ENCODE data around the gene CST5. TPM values are rescaled to one million over a fixed set of nuclear protein-coding genes. Genes with fewer than 3 reads are reported as not detected.

Gene CST5
- polyA plus RNA-seq, 3 donors = not detected

DNA sequence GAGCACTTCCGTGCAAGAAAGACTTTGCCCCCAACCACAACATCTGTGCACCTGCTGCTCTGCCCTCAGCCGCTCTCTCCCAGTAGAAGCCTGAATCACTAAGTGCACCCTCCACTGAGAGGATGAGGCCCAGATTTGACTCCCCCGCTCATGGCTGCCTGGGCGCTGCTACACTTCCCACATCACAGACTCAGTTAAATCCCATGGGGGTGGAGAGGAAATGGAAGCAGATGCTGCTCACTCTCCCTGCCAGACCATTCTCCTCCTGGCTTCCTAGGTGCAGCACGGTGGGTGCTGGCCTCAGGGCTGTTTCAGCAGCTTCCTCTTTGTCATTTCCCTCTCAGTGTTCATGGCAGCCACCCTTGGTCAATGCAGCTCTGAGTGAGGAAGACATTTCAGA is 4.8 kb downstream of the CST5 start:
- Mint-ChIP-seq H3K36me3 (no peaks in the 10 kb centered on the region), H3K4me1 (no peaks in the 10 kb centered on the region), H3K27ac (peak overlapping the region in 1 of 7 donors; percentile 38), H3K9me3 (no peaks in the 10 kb centered on the region), H3K4me3 (no peak overlapping the region), H3K27me3 (ENCODE audit: low read depth in 3 of 3) (peaks cover 2 to 5% (median 4%) of the 10 kb centered on the region in 3 donors)
- H3K9ac ChIP-seq (ENCODE audit: insufficient read depth, low read length, poor library complexity, severe bottlenecking) = no peak overlapping the region
- H4K20me1 ChIP-seq (ENCODE audit: insufficient read depth, low read length) = no peaks in the 10 kb centered on the region
- H3K4me3 ChIP-seq (replicated peaks in 1 of 3; ENCODE audit: low read depth in 2 of 3, low read length in 3 of 3) = no peak overlapping the region
- H3K27ac ChIP-seq (ENCODE audit: low read depth in 1 of 2, low read length in 2 of 2) = no peak overlapping the region
- intact Hi-C loops (cut with micrococcal nuclease) = no loop called here
- no peak for DNase-seq
- WGBS (ENCODE audit: insufficient coverage) = 67% methylated on average over 1 of the region's 5 CpGs
- H3K27me3 ChIP-seq (ENCODE audit: control insufficient read depth in 2 of 2, insufficient read depth in 2 of 2, low read length in 2 of 2) = no peaks in the 10 kb centered on the region
- no peak overlapping the region for H2AFZ ChIP-seq (ENCODE audit: insufficient read depth, low read depth, low read length, poor library complexity, severe bottlenecking)
- no peak overlapping the region for H3K4me2 ChIP-seq (replicated peaks; ENCODE audit: extremely low read depth, low read length, poor library complexity, severe bottlenecking)
- H3K36me3 ChIP-seq (replicated peaks in 1 of 2; ENCODE audit: control insufficient read depth in 1 of 2, insufficient read depth in 2 of 2, low read length in 2 of 2) = no peaks in the 10 kb centered on the region
- H3K79me2 ChIP-seq (ENCODE audit: insufficient read depth, low read length) = no peaks in the 10 kb centered on the region
- TF ChIP-seq, protein P1, sequence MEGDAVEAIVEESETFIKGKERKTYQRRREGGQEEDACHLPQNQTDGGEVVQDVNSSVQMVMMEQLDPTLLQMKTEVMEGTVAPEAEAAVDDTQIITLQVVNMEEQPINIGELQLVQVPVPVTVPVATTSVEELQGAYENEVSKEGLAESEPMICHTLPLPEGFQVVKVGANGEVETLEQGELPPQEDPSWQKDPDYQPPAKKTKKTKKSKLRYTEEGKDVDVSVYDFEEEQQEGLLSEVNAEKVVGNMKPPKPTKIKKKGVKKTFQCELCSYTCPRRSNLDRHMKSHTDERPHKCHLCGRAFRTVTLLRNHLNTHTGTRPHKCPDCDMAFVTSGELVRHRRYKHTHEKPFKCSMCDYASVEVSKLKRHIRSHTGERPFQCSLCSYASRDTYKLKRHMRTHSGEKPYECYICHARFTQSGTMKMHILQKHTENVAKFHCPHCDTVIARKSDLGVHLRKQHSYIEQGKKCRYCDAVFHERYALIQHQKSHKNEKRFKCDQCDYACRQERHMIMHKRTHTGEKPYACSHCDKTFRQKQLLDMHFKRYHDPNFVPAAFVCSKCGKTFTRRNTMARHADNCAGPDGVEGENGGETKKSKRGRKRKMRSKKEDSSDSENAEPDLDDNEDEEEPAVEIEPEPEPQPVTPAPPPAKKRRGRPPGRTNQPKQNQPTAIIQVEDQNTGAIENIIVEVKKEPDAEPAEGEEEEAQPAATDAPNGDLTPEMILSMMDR (IDR thresholded peaks at IDR 0.05) = no peak
- no peaks in the 10 kb centered on the region for H3K4me1 ChIP-seq (ENCODE audit: control insufficient read depth in 1 of 2, insufficient read depth in 2 of 2, low read length in 2 of 2)
- H3K9me3 ChIP-seq (replicated peaks in 1 of 2; ENCODE audit: control insufficient read depth in 1 of 2, insufficient read depth in 1 of 2, low read length in 2 of 2) = no peaks in the 10 kb centered on the region

GRCh38 chr20:23873370-23874015 is 6.1 kb downstream of the CST5 start:
- Histone ChIP-seq H3K79me2 (ENCODE audit: insufficient read depth, low read length) (no peaks in the 10 kb centered on the region), H3K27ac (ENCODE audit: low read depth in 1 of 2, low read length in 2 of 2) (no peak overlapping the region), H3K9ac (ENCODE audit: insufficient read depth, low read length, poor library complexity, severe bottlenecking) (no peak overlapping the region), H2AFZ (ENCODE audit: insufficient read depth, low read depth, low read length, poor library complexity, severe bottlenecking) (no peak overlapping the region), H3K4me2 (replicated peaks; ENCODE audit: extremely low read depth, low read length, poor library complexity, severe bottlenecking) (no peak overlapping the region), H3K27me3 (ENCODE audit: control insufficient read depth in 2 of 2, insufficient read depth in 2 of 2, low read length in 2 of 2) (peaks cover 0 to under 1% of the 10 kb centered on the region in 2 donors), H3K4me3 (replicated peaks in 1 of 3; ENCODE audit: low read depth in 2 of 3, low read length in 3 of 3) (no peak overlapping the region), H3K36me3 (replicated peaks in 1 of 2; ENCODE audit: control insufficient read depth in 1 of 2, insufficient read depth in 2 of 2, low read length in 2 of 2) (no peaks in the 10 kb centered on the region), H3K9me3 (replicated peaks in 1 of 2; ENCODE audit: control insufficient read depth in 1 of 2, insufficient read depth in 1 of 2, low read length in 2 of 2) (no peaks in the 10 kb centered on the region), H4K20me1 (ENCODE audit: insufficient read depth, low read length) (no peaks in the 10 kb centered on the region), H3K4me1 (ENCODE audit: control insufficient read depth in 1 of 2, insufficient read depth in 2 of 2, low read length in 2 of 2) (no peaks in the 10 kb centered on the region)
- Mint-ChIP-seq H3K27ac (no peak overlapping the region), H3K4me3 (no peak overlapping the region), H3K9me3 (no peaks in the 10 kb centered on the region), H3K4me1 (no peaks in the 10 kb centered on the region), H3K27me3 (ENCODE audit: low read depth in 3 of 3) (peaks cover 2 to 9% (median 7%) of the 10 kb centered on the region in 3 donors), H3K36me3 (no peaks in the 10 kb centered on the region)
- TF ChIP-seq, protein P1 (IDR thresholded peaks at IDR 0.05) = no peak
- intact Hi-C loops (cut with micrococcal nuclease) = no loop called here
- WGBS (ENCODE audit: insufficient coverage) = 0% methylated on average over 1 of the region's 3 CpGs
- DNase-seq = no peak
